Measurements from ENCODE around the gene ADAMTSL1. TPM values are rescaled to one million over a fixed set of nuclear protein-coding genes. Genes with fewer than 3 reads are reported as not detected.

ADAMTSL1 gene
- total and polyA plus RNA-seq, 12 donors = 0.37 to 5.2 (median 1.9) TPM

DNA sequence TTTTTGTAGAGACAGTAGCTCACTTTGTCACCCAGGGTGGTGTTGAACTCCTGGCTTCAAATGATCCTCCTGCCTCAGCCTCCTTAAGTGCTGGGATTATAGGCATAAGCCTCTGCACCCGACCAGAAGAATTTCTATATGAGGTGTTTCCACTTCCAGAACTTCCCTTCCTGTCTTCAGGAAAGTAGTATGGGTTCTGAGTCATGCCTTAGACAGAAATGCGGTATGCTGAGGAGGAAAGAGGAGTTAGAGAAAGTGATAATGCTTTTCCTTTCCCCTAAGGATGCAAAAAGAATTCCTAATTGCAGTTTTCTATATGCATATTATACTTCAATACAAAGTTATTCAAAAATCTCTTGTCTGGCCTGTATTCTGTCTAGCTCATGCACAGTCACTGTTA, 16.4 kb upstream of the ADAMTSL1 start:
- no peak overlapping the region for H3K27ac ChIP-seq
- H3K4me1 ChIP-seq = no peaks in the 10 kb centered on the region
- H3K4me3 ChIP-seq = no peak overlapping the region
- 78 to 79% methylated on average over 2 of the region's 2 CpGs for WGBS, 2 donors
- H3K9me3 ChIP-seq = no peaks in the 10 kb centered on the region
- ATAC-seq (no peak), DNase-seq (no peak)
- no peaks in the 10 kb centered on the region for H3K27me3 ChIP-seq
- H3K36me3 ChIP-seq = no peaks in the 10 kb centered on the region
- TF ChIP-seq, protein P1, sequence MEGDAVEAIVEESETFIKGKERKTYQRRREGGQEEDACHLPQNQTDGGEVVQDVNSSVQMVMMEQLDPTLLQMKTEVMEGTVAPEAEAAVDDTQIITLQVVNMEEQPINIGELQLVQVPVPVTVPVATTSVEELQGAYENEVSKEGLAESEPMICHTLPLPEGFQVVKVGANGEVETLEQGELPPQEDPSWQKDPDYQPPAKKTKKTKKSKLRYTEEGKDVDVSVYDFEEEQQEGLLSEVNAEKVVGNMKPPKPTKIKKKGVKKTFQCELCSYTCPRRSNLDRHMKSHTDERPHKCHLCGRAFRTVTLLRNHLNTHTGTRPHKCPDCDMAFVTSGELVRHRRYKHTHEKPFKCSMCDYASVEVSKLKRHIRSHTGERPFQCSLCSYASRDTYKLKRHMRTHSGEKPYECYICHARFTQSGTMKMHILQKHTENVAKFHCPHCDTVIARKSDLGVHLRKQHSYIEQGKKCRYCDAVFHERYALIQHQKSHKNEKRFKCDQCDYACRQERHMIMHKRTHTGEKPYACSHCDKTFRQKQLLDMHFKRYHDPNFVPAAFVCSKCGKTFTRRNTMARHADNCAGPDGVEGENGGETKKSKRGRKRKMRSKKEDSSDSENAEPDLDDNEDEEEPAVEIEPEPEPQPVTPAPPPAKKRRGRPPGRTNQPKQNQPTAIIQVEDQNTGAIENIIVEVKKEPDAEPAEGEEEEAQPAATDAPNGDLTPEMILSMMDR (IDR thresholded peaks at IDR 0.05) = no peak
- intact Hi-C loops (cut with DNase I) = loop anchor here in 1 of 10 donors (10.0 kb wide), 1 partner anchor 357 kb away; no protein-coding TSS in a partner anchor

DNA sequence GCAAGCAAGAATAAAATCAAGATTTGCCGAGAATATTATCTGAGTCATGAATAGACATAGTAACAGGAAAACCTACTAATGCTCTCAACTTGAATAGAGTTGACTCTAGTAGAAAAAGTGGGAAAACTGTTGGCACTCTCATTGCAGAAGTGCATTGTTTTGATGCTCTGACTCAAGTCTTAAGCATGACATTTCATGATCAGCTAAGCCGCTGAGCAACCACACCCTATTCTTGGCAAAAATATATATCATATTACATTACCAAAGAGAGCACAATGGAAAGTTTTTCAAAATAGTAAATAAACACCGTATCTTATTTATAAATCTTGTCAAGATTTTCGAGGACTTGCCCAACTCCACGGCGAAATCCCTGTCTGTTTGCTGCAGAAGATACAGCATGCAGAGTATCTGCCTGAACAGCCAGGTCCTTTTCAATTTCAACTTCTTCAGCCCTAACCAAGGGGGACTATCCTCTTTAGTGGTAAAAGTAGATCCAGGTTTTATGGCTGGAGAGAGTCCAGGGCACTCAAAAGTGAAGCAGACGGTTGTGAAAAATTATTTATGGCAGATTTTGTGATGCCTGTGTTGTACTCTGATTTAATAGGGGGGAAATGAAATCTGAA, 13.9 kb upstream of the ADAMTSL1 start:
- peak in 2 of 8 donors; percentile 30 to 37 for ATAC-seq
- H3K36me3 ChIP-seq = no peaks in the 10 kb centered on the region
- no peaks in the 10 kb centered on the region for H3K27me3 ChIP-seq
- H3K4me3 ChIP-seq = no peak overlapping the region
- DNase-seq = no peak
- no peak overlapping the region for H3K27ac ChIP-seq
- TF ChIP-seq, protein P1 (IDR thresholded peaks at IDR 0.05) = no peak
- H3K9me3 ChIP-seq = no peaks in the 10 kb centered on the region
- WGBS, 2 donors = 74 to 81% methylated on average over 7 of the region's 7 CpGs
- H3K4me1 ChIP-seq = no peaks in the 10 kb centered on the region
- intact Hi-C loops (cut with DNase I) = loop anchor here in 1 of 10 donors (10.0 kb wide), 1 partner anchor 355 kb away; no protein-coding TSS in a partner anchor

DNA sequence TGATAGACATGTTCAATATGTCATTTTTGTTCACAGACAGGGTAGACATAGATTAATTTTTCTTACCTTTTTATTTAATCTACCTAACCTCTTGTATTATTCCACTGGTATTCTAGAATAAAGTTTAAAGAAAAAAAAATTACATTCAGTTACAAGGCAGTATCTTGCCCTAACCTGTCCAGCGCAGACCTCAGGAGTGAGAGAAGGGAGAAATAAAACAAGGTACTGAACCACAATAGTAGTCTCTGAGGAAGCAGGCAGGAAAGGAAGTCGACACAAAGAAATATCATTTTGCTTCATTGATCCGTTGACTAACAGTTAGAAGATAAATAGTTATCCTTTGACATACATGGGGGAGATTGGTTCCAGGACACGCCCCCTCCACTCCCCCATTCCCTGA, 12.5 kb upstream of the ADAMTSL1 start:
- Histone ChIP-seq H3K36me3 (no peaks in the 10 kb centered on the region), H3K9me3 (no peaks in the 10 kb centered on the region), H3K4me1 (no peaks in the 10 kb centered on the region), H3K27ac (no peak overlapping the region), H3K27me3 (no peaks in the 10 kb centered on the region), H3K4me3 (no peak overlapping the region)
- ATAC-seq (no peak), DNase-seq (no peak)
- WGBS, 2 donors = 84% methylated on average over 4 of the region's 4 CpGs
- TF ChIP-seq, protein P1 (IDR thresholded peaks at IDR 0.05) = no peak
- intact Hi-C loops (cut with DNase I) = no loop called here

DNA sequence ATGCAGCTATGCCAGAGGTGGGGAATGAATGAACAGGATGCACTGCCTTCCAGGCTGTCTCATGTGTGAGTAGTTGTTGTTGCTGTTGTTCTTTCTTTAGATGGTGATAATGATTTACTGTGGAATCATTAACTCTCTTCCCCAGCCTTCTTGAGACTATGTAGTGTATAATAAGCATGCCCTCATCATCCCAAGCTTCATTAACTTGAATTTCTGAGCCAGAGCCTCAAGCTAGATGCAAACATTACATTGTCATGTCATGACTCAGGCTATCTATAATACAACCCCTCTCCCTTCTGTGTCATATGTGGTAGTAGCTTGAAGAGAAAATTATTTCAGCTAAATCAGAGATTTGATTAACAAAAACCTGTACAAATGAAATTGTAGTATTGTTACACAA, 10.0 kb upstream of the ADAMTSL1 start:
- intact Hi-C loops (cut with DNase I) = no loop called here

More for the DNA sequence above, 10.0 kb upstream of the ADAMTSL1 start:
- Histone ChIP-seq H3K9me3 (peaks cover 0 to under 1% (median 0%) of the 10 kb centered on the region in 11 donors), H3K36me3 (no peaks in the 10 kb centered on the region), H3K4me1 (no peaks in the 10 kb centered on the region), H3K27me3 (no peaks in the 10 kb centered on the region), H3K4me3 (no peak overlapping the region), H3K27ac (no peak overlapping the region)
- TF ChIP-seq, protein P1 (IDR thresholded peaks at IDR 0.05) = no peak
- DNase-seq (no peak), ATAC-seq (no peak)
